Liver (tissue), 9 donors: Measurements from ENCODE around the gene FOXK2. TPM values are rescaled to one million over a fixed set of nuclear protein-coding genes. Genes with fewer than 3 reads are reported as not detected.
A peak's percentile ranks its signal among the peaks of the same experiment; 100 is the strongest.

ENCODE experiments used
- DNase-seq: peaks from one replicate; pipeline ENCODE4 v3.0.0-alpha.2; 2017; ENCODE audit warnings: low spot score
- H3K27ac ChIP-seq, 2 donors: one replicate each; pipeline ENCODE4 v1.7.0; 2013; ENCODE audit warnings: inconsistent platforms in 2 of 2, low read length in 2 of 2, control low read depth in 1 of 2, low read depth in 1 of 2, mild to moderate bottlenecking in 1 of 2
- H3K27me3 ChIP-seq, 4 donors: one replicate each; pipeline versions ENCODE4 v1.6.1 to v1.7.0; 2013; ENCODE audit warnings: low read length in 3 of 4, inconsistent platforms in 1 of 4, mild to moderate bottlenecking in 1 of 4, moderate library complexity in 1 of 4; ENCODE audit not compliant: control insufficient read depth in 4 of 4, insufficient read depth in 4 of 4
- H3K36me3 ChIP-seq, 4 donors: one replicate each; pipeline versions ENCODE4 v1.6.1 to v1.7.0; 2013; ENCODE audit warnings: low read length in 3 of 4, mild to moderate bottlenecking in 3 of 4, low read depth in 1 of 4, moderate library complexity in 1 of 4; ENCODE audit not compliant: control insufficient read depth in 4 of 4, insufficient read depth in 3 of 4
- H3K4me1 ChIP-seq, 4 donors: one replicate each; pipeline versions ENCODE4 v1.6.1 to v1.7.0; 2013; ENCODE audit warnings: low read length in 3 of 4, mild to moderate bottlenecking in 3 of 4, moderate library complexity in 1 of 4; ENCODE audit not compliant: control insufficient read depth in 4 of 4, insufficient read depth in 4 of 4
- H3K4me3 ChIP-seq, 3 donors: one replicate each; pipeline versions ENCODE4 v1.6.1 to v1.7.0; 2013; ENCODE audit warnings: low read length in 3 of 3, control low read depth in 1 of 3, low read depth in 1 of 3, mild to moderate bottlenecking in 1 of 3
- H3K9ac ChIP-seq, 2 donors: one replicate each; pipeline ENCODE4 v1.7.0; 2013; ENCODE audit warnings: low read length in 2 of 2, mild to moderate bottlenecking in 2 of 2, moderate library complexity in 2 of 2, control low read depth in 1 of 2, low read depth in 1 of 2
- H3K9me3 ChIP-seq, 4 donors: one replicate each; pipeline versions ENCODE4 v1.6.1 to v1.7.0; 2013; ENCODE audit warnings: low read length in 3 of 4; ENCODE audit not compliant: control insufficient read depth in 4 of 4
- EGR1 ChIP-seq, 2 donors: IDR thresholded peaks; 2 replicates each; pipeline ENCODE4 v1.6.1; 2016 to 2018; ENCODE audit warnings: antibody characterized with exemption in 2 of 2, low read depth in 2 of 2
- FOXA1 ChIP-seq: IDR thresholded peaks from 2 replicates; pipeline ENCODE4 v1.6.1; 2016; ENCODE audit warnings: antibody characterized with exemption
- GABPA ChIP-seq, 2 donors: IDR thresholded peaks in 1 of 2; conservative IDR thresholded peaks in 1 of 2; 2 replicates each; pipeline ENCODE4 v1.6.1; 2016; ENCODE audit warnings: antibody characterized with exemption in 2 of 2, mild to moderate bottlenecking in 1 of 2, moderate library complexity in 1 of 2
- HNF4A ChIP-seq, 2 donors: conservative IDR thresholded peaks; 2 replicates each; pipeline ENCODE4 v1.6.1; 2016; ENCODE audit warnings: antibody characterized with exemption in 2 of 2, mild to moderate bottlenecking in 2 of 2
- HNF4G ChIP-seq: IDR thresholded peaks from 2 replicates; pipeline ENCODE4 v1.6.1; 2016; ENCODE audit warnings: antibody characterized with exemption
- JUND ChIP-seq, 2 donors: IDR thresholded peaks; 2 replicates each; pipeline ENCODE4 v1.6.1; 2016; ENCODE audit warnings: antibody characterized with exemption in 2 of 2
- NR2F2 ChIP-seq: IDR thresholded peaks from 2 replicates; pipeline ENCODE4 v1.6.1; 2016; ENCODE audit warnings: antibody characterized with exemption
- RAD21 ChIP-seq, 2 donors: IDR thresholded peaks; 2 replicates each; pipeline ENCODE4 v1.6.1; 2016; ENCODE audit warnings: antibody characterized with exemption in 2 of 2, mild to moderate bottlenecking in 2 of 2
- RXRA ChIP-seq, 2 donors: IDR thresholded peaks; 2 replicates each; pipeline ENCODE4 v1.6.1; 2017 to 2018; ENCODE audit warnings: antibody characterized with exemption in 2 of 2, mild to moderate bottlenecking in 1 of 2
- TAF1 ChIP-seq: conservative IDR thresholded peaks from 2 replicates; pipeline ENCODE4 v1.6.1; 2016; ENCODE audit warnings: antibody characterized with exemption, mild to moderate bottlenecking
- YY1 ChIP-seq: IDR thresholded peaks from 2 replicates; pipeline ENCODE4 v1.6.1; 2016; ENCODE audit warnings: antibody characterized with exemption, mild to moderate bottlenecking
- WGBS: extraction: QIAGEN DNeasy Blood & Tissue Kit; methylation state at CpG from one replicate; pipeline ENCODE4 v1.1.7; 2013; 5-methylcytosine and 5-hydroxymethylcytosine counted together
- polyA plus RNA-seq, 2 donors: library from polyadenylated mRNA; stranded (reverse) in 1 of 2; unstranded in 1 of 2; fragments of 200-250 nt in 1 of 2; fragments of >200 nt in 1 of 2; fragmentation: Nextera tagmentation in 1 of 2; extraction: Ambion mirVana in 1 of 2; gene quantifications; one replicate each; pipeline versions ENCODE4 v1.2.1 to v1.2.3, GENCODE V29; 2013 to 2015
- total RNA-seq, 2 donors: library from RNA; depleted of rRNA; stranded (reverse); fragments of >200 nt; gene quantifications; one replicate each; pipeline ENCODE4 v1.2.3, GENCODE V29; 2014
- TF ChIP-seq, protein P1 (sequence below): IDR thresholded peaks from 2 replicates; pipeline ENCODE4 v1.6.1; 2016; ENCODE audit warnings: antibody characterized with exemption, mild to moderate bottlenecking
- TF ChIP-seq, protein P2 (sequence below): IDR thresholded peaks from 2 replicates; pipeline ENCODE4 v1.6.1; 2016; ENCODE audit warnings: antibody characterized with exemption
- donor health status: healthy.
- donor health status: healthy.
- donor health status: healthy.
- donor health status: healthy.
- donor health status: healthy.

The FOXK2 gene
- total and polyA plus RNA-seq, 4 donors, result 3.1 to 16.2 (median 10.8) TPM

DNA sequence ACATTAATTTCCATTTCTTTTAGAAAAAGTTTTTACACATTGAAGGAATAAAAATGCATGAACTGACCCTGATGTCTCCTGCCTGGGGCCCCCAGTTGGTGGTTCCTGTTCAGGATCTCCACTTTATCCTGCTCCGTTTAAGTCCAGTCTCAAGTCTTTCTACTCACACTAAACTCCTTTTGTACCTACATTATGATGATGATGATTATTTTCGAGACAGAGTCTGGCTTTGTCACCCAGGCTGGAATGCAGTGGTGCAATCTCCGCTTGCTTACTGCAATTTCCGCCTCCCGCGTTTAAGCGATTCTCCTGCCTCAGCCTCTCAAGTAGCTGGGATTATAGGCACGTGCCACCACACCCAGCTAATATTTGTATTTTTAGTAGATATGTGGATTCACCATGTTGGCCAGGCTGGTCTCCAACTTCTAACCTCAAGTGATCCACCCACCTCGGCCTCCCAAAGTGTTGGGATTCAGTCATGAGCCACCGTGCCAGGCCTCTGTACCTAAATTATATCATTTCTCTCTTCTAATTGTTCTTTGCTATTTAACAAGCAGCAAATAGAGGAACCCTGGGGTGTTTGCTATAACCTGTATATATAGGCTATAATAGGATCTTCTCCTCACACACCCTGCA, 2.2 kb upstream of the FOXK2 start:
- TF ChIP-seq NR2F2 (no peak), HNF4A (conservative IDR thresholded peaks at IDR 0.05) (no peak), GABPA (IDR thresholded peaks at IDR 0.05 in 1 of 2, conservative IDR thresholded peaks at IDR 0.05 in 1 of 2) (no peak), YY1 (no peak), RXRA (IDR thresholded peaks at IDR 0.05) (no peak), JUND (IDR thresholded peaks at IDR 0.05) (no peak)
- TF ChIP-seq, protein P1, sequence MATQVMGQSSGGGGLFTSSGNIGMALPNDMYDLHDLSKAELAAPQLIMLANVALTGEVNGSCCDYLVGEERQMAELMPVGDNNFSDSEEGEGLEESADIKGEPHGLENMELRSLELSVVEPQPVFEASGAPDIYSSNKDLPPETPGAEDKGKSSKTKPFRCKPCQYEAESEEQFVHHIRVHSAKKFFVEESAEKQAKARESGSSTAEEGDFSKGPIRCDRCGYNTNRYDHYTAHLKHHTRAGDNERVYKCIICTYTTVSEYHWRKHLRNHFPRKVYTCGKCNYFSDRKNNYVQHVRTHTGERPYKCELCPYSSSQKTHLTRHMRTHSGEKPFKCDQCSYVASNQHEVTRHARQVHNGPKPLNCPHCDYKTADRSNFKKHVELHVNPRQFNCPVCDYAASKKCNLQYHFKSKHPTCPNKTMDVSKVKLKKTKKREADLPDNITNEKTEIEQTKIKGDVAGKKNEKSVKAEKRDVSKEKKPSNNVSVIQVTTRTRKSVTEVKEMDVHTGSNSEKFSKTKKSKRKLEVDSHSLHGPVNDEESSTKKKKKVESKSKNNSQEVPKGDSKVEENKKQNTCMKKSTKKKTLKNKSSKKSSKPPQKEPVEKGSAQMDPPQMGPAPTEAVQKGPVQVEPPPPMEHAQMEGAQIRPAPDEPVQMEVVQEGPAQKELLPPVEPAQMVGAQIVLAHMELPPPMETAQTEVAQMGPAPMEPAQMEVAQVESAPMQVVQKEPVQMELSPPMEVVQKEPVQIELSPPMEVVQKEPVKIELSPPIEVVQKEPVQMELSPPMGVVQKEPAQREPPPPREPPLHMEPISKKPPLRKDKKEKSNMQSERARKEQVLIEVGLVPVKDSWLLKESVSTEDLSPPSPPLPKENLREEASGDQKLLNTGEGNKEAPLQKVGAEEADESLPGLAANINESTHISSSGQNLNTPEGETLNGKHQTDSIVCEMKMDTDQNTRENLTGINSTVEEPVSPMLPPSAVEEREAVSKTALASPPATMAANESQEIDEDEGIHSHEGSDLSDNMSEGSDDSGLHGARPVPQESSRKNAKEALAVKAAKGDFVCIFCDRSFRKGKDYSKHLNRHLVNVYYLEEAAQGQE, result no peak
- TF ChIP-seq, protein P2, sequence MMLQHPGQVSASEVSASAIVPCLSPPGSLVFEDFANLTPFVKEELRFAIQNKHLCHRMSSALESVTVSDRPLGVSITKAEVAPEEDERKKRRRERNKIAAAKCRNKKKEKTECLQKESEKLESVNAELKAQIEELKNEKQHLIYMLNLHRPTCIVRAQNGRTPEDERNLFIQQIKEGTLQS, result no peak
- no peak for DNase-seq
- no peak overlapping the region for H3K9ac ChIP-seq
- H3K27ac ChIP-seq, result peak overlapping the region in 1 of 2 donors; percentile 18
- whole genome bisulfite sequencing, result 76% methylated on average over 10 of the region's 10 CpGs
- no peaks in the 10 kb centered on the region for H3K36me3 ChIP-seq
- H3K9me3 ChIP-seq, result no peaks in the 10 kb centered on the region
- H3K4me1 ChIP-seq, result peaks cover 1 to 12% (median 3%) of the 10 kb centered on the region in 4 donors
- no peaks in the 10 kb centered on the region for H3K27me3 ChIP-seq
- H3K4me3 ChIP-seq, result no peak overlapping the region

- Histone ChIP-seq H3K36me3 (peaks cover 0 to 2% (median 0%) of the 10 kb centered on the region in 4 donors), H3K4me1 (peaks cover 4 to 30% (median 19%) of the 10 kb centered on the region in 4 donors), H3K9ac (peak overlapping the region; percentile 71 to 98), H3K4me3 (peak overlapping the region; percentile 45 to 99 (median 87)), H3K27me3 (no peaks in the 10 kb centered on the region), H3K27ac (peak overlapping the region; percentile 74 to 88), H3K9me3 (no peaks in the 10 kb centered on the region)
- WGBS, result under 1% methylated on average over 94 of the region's 94 CpGs
- TF ChIP-seq RAD21 (IDR thresholded peaks at IDR 0.05) (peak in 1 of 2 donors; percentile 5), HNF4G (no peak)
- DNase-seq, result peak; percentile 52
Observed at GRCh38 chr17:82519971-82520903, 705 bp downstream of the FOXK2 start.

- H3K27ac ChIP-seq, result peak overlapping the region; percentile 43 to 85
- TF ChIP-seq RXRA (IDR thresholded peaks at IDR 0.05), result no peak
- no peak for TF ChIP-seq FOXA1
- no peak for TF ChIP-seq GABPA (IDR thresholded peaks at IDR 0.05 in 1 of 2, conservative IDR thresholded peaks at IDR 0.05 in 1 of 2)
- TF ChIP-seq, protein P1, result no peak
- TF ChIP-seq, protein P2, result no peak
- TF ChIP-seq TAF1, result no peak
- TF ChIP-seq EGR1 (IDR thresholded peaks at IDR 0.05; ENCODE audit: low read depth in 2 of 2), result no peak
- peaks cover 10 to 63% (median 52%) of the 10 kb centered on the region in 4 donors for H3K4me1 ChIP-seq
- H3K36me3 ChIP-seq, result peaks cover 0 to 2% (median 0%) of the 10 kb centered on the region in 4 donors
- peak overlapping the region; percentile 3 to 25 for H3K9ac ChIP-seq
- no peaks in the 10 kb centered on the region for H3K27me3 ChIP-seq
- DNase-seq, result no peak
- no peaks in the 10 kb centered on the region for H3K9me3 ChIP-seq
- WGBS, result 45% methylated on average over 4 of the region's 4 CpGs
- H3K4me3 ChIP-seq, result no peak overlapping the region
Observed at GRCh38 chr17:82524540-82524939, 5.0 kb downstream of the FOXK2 start.
